Cardiac fibroblast (primary cell): Measurements from ENCODE around the gene PDE1A.
A peak's percentile ranks its signal among the peaks of the same experiment; 100 is the strongest.

ENCODE experiments used
- DNase-seq, 2 donors: peaks; one replicate each; pipeline versions ENCODE4 v3.0.0 to v3.0.0-alpha.2; 2010; ENCODE audit warnings: low read depth in 2 of 2
- H3K4me3 ChIP-seq, 2 donors: replicated peaks in 1 of 2; 1 replicate in 1 of 2; 2 replicates in 1 of 2; pipeline ENCODE4 v1.5.1; 2011; ENCODE audit warnings: low read depth in 2 of 2, low read length in 2 of 2, mild to moderate bottlenecking in 2 of 2, moderate library complexity in 1 of 2
- CTCF ChIP-seq: IDR thresholded peaks from one replicate; pipeline ENCODE4 v1.5.1; 2011; ENCODE audit warnings: low read depth, mild to moderate bottlenecking, low read length, inconsistent platforms

PDE1A gene

GRCh38 chr2:182432051-182432450, 5.2 kb upstream of the PDE1A start:
- DNase-seq, result no peak
- no peak overlapping the region for H3K4me3 ChIP-seq
- no peak for TF ChIP-seq CTCF

GRCh38 chr2:182428476-182428875, 1.6 kb upstream of the PDE1A start:
- no peak overlapping the region for H3K4me3 ChIP-seq
- DNase-seq, result no peak
- TF ChIP-seq CTCF, result no peak

- peak; percentile 53 to 72 for DNase-seq
- peak overlapping the region; percentile 19 to 51 for H3K4me3 ChIP-seq
- TF ChIP-seq CTCF, result no peak
These were observed 536 bp downstream of the PDE1A start for GRCh38 chr2:182426082-182426917.

- no peak for TF ChIP-seq CTCF
- no peak overlapping the region for H3K4me3 ChIP-seq
- peak in 1 of 2 donors; percentile 21 for DNase-seq
These were observed 4.0 kb downstream of the PDE1A start for GRCh38 chr2:182422864-182423263.

- TF ChIP-seq CTCF, result no peak
- H3K4me3 ChIP-seq, result no peak overlapping the region
- no peak for DNase-seq
These were observed 6.2 kb downstream of the PDE1A start for GRCh38 chr2:182420669-182421068.

- no peak for TF ChIP-seq CTCF
- DNase-seq, result no peak
- no peak overlapping the region for H3K4me3 ChIP-seq
These were observed 10.0 kb downstream of the PDE1A start for GRCh38 chr2:182416861-182417260.
